Endothelial cell of umbilical vein (primary cell): Measurements from ENCODE around the gene SV2A. TPM values are rescaled to one million over a fixed set of nuclear protein-coding genes. Genes with fewer than 3 reads are reported as not detected.

ENCODE experiments used
- BruUV-seq: library from RNA; stranded (reverse); fragments of 400-500 nt; replicated peaks from 2 replicates; lab custom pipeline; 2021; lab: Mats Ljungman, UMichigan
- CTCF ChIA-PET: fragments of 300-600, 350-600 bp; sonication (Branson Sonifier 250); formaldehyde crosslinking; loops from one replicate; lab custom pipeline; 2021; ENCODE audit warnings: antibody characterized with exemption, inconsistent platforms; lab: Charles Lee
- POLR2A ChIA-PET: fragments of 300-600, 350-600 bp; sonication (Branson Sonifier 250); formaldehyde crosslinking; loops from one replicate; lab custom pipeline; 2021; ENCODE audit warnings: antibody characterized with exemption, inconsistent platforms; lab: Charles Lee
- DNase-seq: peaks from one replicate; pipeline ENCODE4 v3.0.0-alpha.2; 2011; ENCODE audit warnings: low read depth, low spot score
- FAIRE-seq: peaks from 2 replicates; lab custom pipeline; 2011; peaks lifted over from hg19 to GRCh38; lab: Jason Lieb, UNC
- H2AFZ ChIP-seq: 2 replicates; pipeline ENCODE4 v1.6.0; 2012; ENCODE audit warnings: low read depth, low read length, control low read depth, inconsistent platforms
- H3K27ac ChIP-seq: 2 replicates; pipeline ENCODE4 v1.5.1; 2011; ENCODE audit warnings: low read depth, mild to moderate bottlenecking, control low read depth, low read length, moderate library complexity; ENCODE audit not compliant: insufficient read depth
- H3K27me3 ChIP-seq, 2 experiments: 2 replicates each; pipeline versions ENCODE4 v1.6.0 to v1.6.1; 2011; ENCODE audit warnings: low read length in 2 of 2, mixed read lengths in 1 of 2; ENCODE audit not compliant: control insufficient read depth in 2 of 2, insufficient read depth in 2 of 2
- H3K36me3 ChIP-seq, 2 experiments: 2 replicates in 1 of 2; 3 replicates in 1 of 2; pipeline ENCODE4 v1.5.1; 2011; ENCODE audit warnings: low read length in 2 of 2, mild to moderate bottlenecking in 1 of 2, moderate library complexity in 1 of 2; ENCODE audit not compliant: control insufficient read depth in 2 of 2, insufficient read depth in 2 of 2; ENCODE audit errors: extremely low read depth in 1 of 2
- H3K4me1 ChIP-seq: 3 replicates; pipeline ENCODE4 v1.5.1; 2011; ENCODE audit warnings: mild to moderate bottlenecking, low read length; ENCODE audit not compliant: control insufficient read depth, insufficient read depth; ENCODE audit errors: extremely low read depth
- H3K4me2 ChIP-seq: 2 replicates; pipeline ENCODE4 v1.6.1; 2011; ENCODE audit warnings: low read length, control low read depth, mixed read lengths; ENCODE audit not compliant: insufficient read depth
- H3K4me3 ChIP-seq, 3 experiments: fragments of 200-600 bp in 1 of 3; sonication (generic), shearing (Covaris generic) in 1 of 3; replicated peaks in 1 of 3; 2 replicates each; pipeline ENCODE4 v1.5.1; 2011 to 2016; ENCODE audit warnings: control low read depth in 3 of 3, low read length in 3 of 3, mild to moderate bottlenecking in 2 of 3, inconsistent platforms in 1 of 3, low read depth in 1 of 3, moderate library complexity in 1 of 3; ENCODE audit not compliant: insufficient read depth in 1 of 3
- H3K79me2 ChIP-seq: 2 replicates; pipeline ENCODE4 v1.6.0; 2012; ENCODE audit warnings: low read length, inconsistent platforms; ENCODE audit not compliant: control insufficient read depth, insufficient read depth
- H3K9ac ChIP-seq: replicated peaks from 2 replicates; pipeline ENCODE3; 2011; ENCODE audit warnings: low read length, control low read depth; ENCODE audit not compliant: insufficient read depth; ENCODE audit errors: extremely low read depth
- H3K9me1 ChIP-seq: replicated peaks from 3 replicates; pipeline ENCODE4 v1.6.0; 2011; ENCODE audit warnings: mild to moderate bottlenecking, low read length; ENCODE audit not compliant: control insufficient read depth, insufficient read depth; ENCODE audit errors: extremely low read depth
- H3K9me3 ChIP-seq: replicated peaks from 2 replicates; pipeline ENCODE4 v1.5.1; 2012; ENCODE audit warnings: low read length, inconsistent platforms; ENCODE audit not compliant: control insufficient read depth, insufficient read depth
- H4K20me1 ChIP-seq: replicated peaks from 2 replicates; pipeline ENCODE3; 2011; ENCODE audit warnings: mild to moderate bottlenecking, low read length; ENCODE audit not compliant: control insufficient read depth, insufficient read depth; ENCODE audit errors: extremely low read depth
- EZH2 ChIP-seq: IDR thresholded peaks from 2 replicates; pipeline ENCODE4 v1.6.1; 2012; ENCODE audit warnings: borderline replicate concordance, low read depth, mild to moderate bottlenecking, moderate library complexity, low read length, inconsistent platforms; ENCODE audit not compliant: severe bottlenecking
- FOS ChIP-seq: IDR thresholded peaks from 2 replicates; pipeline ENCODE4 v1.6.1; 2011; ENCODE audit warnings: mild to moderate bottlenecking, low read length, moderate library complexity, borderline replicate concordance; ENCODE audit not compliant: insufficient read depth
- GATA2 ChIP-seq: IDR thresholded peaks from 2 replicates; pipeline ENCODE4 v1.7.0; 2011; ENCODE audit warnings: low read depth, mild to moderate bottlenecking, moderate library complexity, mixed read lengths, low read length; ENCODE audit not compliant: insufficient read length, insufficient read depth
- JUN ChIP-seq: IDR thresholded peaks from 2 replicates; pipeline ENCODE4 v1.6.1; 2011; ENCODE audit warnings: borderline replicate concordance, low read depth; ENCODE audit not compliant: insufficient read length, insufficient read depth
- MYC ChIP-seq: IDR thresholded peaks from one replicate; pipeline ENCODE4 v1.6.1; 2011; ENCODE audit warnings: mild to moderate bottlenecking, low read depth, low read length
- POLR2A ChIP-seq: IDR thresholded peaks from 2 replicates; pipeline ENCODE4 v1.6.1; 2012; ENCODE audit warnings: low read depth, mild to moderate bottlenecking, control low read depth, low read length
- POLR2AphosphoS5 ChIP-seq: IDR thresholded peaks from 2 replicates; pipeline ENCODE4 v1.6.1; 2012; ENCODE audit warnings: low read depth, mild to moderate bottlenecking, control low read depth, low read length, moderate library complexity; ENCODE audit not compliant: insufficient read depth
- dilution Hi-C: fragments of 300-500 bp; cut with MboI; formaldehyde crosslinking; loops from one replicate; pipeline ENCODE4 v1.15.0; 2019; ENCODE audit warnings: low sequenced_read_pairs; ENCODE audit not compliant: extremely low pct_ligation_motif_present
- intact Hi-C: fragments of 100-400 bp; cut with micrococcal nuclease; formaldehyde crosslinking; loops from one replicate; pipeline ENCODE4 v1.10.0; 2022
- polyA plus RNA-seq, 4 experiments: library from polyadenylated mRNA; depleted of rRNA in 3 of 4; stranded (reverse) in 3 of 4; unstranded in 1 of 4; fragments of >200 nt; gene quantifications; 2 replicates each; pipeline versions ENCODE4 v1.2.1 to v1.2.3, GENCODE V29; 2011 to 2012; ENCODE audit warnings: missing spikeins in 1 of 4
- total RNA-seq: library from RNA; stranded (reverse); gene quantifications from 2 replicates; pipeline ENCODE4 v1.2.3, GENCODE V29; 2021
- TF ChIP-seq, protein P1 (sequence below): IDR thresholded peaks from 2 replicates; pipeline ENCODE4 v1.6.1; 2011; ENCODE audit not compliant: insufficient read depth, insufficient read length
- TF ChIP-seq, protein P2 (sequence below), 2 donors: IDR thresholded peaks; 1 replicate in 1 of 2; 2 replicates in 1 of 2; pipeline ENCODE4 v1.5.1; 2011; ENCODE audit warnings: low read length in 2 of 2, mild to moderate bottlenecking in 2 of 2, moderate library complexity in 2 of 2, control low read depth in 1 of 2, inconsistent platforms in 1 of 2, low read depth in 1 of 2; ENCODE audit not compliant: insufficient read depth in 1 of 2; ENCODE audit errors: extremely low read depth in 1 of 2

Gene SV2A
- total and polyA plus RNA-seq, 2 donors (not counting 3 experiments of a cell fraction or from before 2014, with no cell fraction given): 2.9 to 5.4 TPM

DNA sequence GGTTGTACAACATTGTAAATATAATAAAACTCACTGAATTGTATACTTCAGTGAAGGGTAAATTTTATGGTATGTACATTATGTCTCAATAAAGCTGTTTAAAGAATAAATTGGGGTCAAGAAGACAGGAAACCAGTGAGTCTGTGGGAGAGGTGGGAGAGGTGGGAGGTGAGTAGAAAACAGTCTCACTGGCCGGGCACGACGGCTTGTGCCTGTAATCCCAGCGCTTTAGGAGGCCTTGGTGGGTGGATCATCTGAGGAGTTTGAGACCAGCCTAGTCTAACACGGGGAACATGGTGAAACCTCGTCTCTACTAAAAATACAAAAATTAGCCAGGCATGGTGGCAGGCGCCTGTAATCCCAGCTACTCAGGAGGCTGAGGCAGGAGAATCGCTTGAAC is 14.8 kb upstream of the SV2A start:
- TF ChIP-seq, protein P1, sequence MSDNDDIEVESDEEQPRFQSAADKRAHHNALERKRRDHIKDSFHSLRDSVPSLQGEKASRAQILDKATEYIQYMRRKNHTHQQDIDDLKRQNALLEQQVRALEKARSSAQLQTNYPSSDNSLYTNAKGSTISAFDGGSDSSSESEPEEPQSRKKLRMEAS: no peak
- TF ChIP-seq MYC: no peak
- TF ChIP-seq GATA2: no peak
- TF ChIP-seq POLR2AphosphoS5: no peak
- TF ChIP-seq POLR2A: no peak
- TF ChIP-seq EZH2: no peak
- TF ChIP-seq, protein P2, sequence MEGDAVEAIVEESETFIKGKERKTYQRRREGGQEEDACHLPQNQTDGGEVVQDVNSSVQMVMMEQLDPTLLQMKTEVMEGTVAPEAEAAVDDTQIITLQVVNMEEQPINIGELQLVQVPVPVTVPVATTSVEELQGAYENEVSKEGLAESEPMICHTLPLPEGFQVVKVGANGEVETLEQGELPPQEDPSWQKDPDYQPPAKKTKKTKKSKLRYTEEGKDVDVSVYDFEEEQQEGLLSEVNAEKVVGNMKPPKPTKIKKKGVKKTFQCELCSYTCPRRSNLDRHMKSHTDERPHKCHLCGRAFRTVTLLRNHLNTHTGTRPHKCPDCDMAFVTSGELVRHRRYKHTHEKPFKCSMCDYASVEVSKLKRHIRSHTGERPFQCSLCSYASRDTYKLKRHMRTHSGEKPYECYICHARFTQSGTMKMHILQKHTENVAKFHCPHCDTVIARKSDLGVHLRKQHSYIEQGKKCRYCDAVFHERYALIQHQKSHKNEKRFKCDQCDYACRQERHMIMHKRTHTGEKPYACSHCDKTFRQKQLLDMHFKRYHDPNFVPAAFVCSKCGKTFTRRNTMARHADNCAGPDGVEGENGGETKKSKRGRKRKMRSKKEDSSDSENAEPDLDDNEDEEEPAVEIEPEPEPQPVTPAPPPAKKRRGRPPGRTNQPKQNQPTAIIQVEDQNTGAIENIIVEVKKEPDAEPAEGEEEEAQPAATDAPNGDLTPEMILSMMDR (IDR thresholded peaks at IDR 0.05; ENCODE audit: extremely low read depth in 1 of 2, insufficient read depth in 1 of 2, low read depth in 1 of 2, low read length in 2 of 2): no peak
- no peak for TF ChIP-seq FOS
- no peak for TF ChIP-seq JUN
- H3K27me3 ChIP-seq: no peaks in the 10 kb centered on the region
- H3K9me1 ChIP-seq: no peaks in the 10 kb centered on the region
- dilution Hi-C loops (no loop called here), intact Hi-C loops (no loop called here)
- peaks cover 31% of the 10 kb centered on the region for H3K4me1 ChIP-seq
- no peaks in the 10 kb centered on the region for H3K36me3 ChIP-seq
- H3K9me3 ChIP-seq: no peaks in the 10 kb centered on the region
- DNase-seq (no peak), FAIRE-seq (no peak)
- no peak overlapping the region for H3K4me3 ChIP-seq
- H3K9ac ChIP-seq: no peak overlapping the region
- H2AFZ ChIP-seq: no peak overlapping the region
- H3K27ac ChIP-seq: no peak overlapping the region
- H4K20me1 ChIP-seq: no peaks in the 10 kb centered on the region
- POLR2A ChIA-PET: no interaction called here
- H3K4me2 ChIP-seq: no peak overlapping the region
- CTCF ChIA-PET: interaction anchor here (1.6 kb wide), 1 partner anchor 9 kb away, joined by 5 read pairs; no protein-coding TSS in a partner anchor
- H3K79me2 ChIP-seq: no peaks in the 10 kb centered on the region
- no TSS peak for BruUV-seq
